ENCODE results near the gene RFX8. TPM values are rescaled to one million over a fixed set of nuclear protein-coding genes. Genes with fewer than 3 reads are reported as not detected.

The RFX8 gene
- total RNA-seq, 1 experiment from 2014 or later, result 0.77 TPM

DNA sequence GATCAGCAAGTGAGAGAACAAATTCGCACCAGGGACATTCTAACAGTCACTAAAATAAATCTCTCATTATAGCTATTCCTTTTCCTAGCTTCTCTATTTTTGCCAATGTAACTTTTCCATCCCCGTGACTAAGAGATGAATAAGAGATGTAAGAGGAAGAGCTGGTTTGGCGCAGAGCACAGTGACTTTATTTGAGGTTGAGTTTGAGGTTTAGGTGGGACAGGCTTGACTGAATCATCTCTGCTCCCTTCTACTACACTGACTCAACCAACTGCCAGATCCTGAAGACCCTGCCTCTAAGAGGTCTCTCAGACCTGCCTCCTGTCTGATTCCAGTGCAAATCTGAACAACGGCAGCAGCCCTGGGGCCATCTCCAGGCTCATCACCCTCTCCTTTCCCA, 28.0 kb downstream of the RFX8 start:
- TF ChIP-seq EZH2phosphoT487 (IDR thresholded peaks at IDR 0.05; ENCODE audit: borderline replicate concordance, low read length) (no peak), EZH2 (IDR thresholded peaks at IDR 0.05; ENCODE audit: low read length, unreplicated experiment) (no peak)
- TF ChIP-seq, protein P1, sequence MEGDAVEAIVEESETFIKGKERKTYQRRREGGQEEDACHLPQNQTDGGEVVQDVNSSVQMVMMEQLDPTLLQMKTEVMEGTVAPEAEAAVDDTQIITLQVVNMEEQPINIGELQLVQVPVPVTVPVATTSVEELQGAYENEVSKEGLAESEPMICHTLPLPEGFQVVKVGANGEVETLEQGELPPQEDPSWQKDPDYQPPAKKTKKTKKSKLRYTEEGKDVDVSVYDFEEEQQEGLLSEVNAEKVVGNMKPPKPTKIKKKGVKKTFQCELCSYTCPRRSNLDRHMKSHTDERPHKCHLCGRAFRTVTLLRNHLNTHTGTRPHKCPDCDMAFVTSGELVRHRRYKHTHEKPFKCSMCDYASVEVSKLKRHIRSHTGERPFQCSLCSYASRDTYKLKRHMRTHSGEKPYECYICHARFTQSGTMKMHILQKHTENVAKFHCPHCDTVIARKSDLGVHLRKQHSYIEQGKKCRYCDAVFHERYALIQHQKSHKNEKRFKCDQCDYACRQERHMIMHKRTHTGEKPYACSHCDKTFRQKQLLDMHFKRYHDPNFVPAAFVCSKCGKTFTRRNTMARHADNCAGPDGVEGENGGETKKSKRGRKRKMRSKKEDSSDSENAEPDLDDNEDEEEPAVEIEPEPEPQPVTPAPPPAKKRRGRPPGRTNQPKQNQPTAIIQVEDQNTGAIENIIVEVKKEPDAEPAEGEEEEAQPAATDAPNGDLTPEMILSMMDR (conservative IDR thresholded peaks at IDR 0.05; ENCODE audit: low read depth, low read length), result no peak
- CTCF ChIA-PET, result interaction anchor here (0.6 to 1.1 kb wide), 2 partner anchors 28 to 384 kb away, joined by 4 read pairs; no protein-coding TSS in a partner anchor
- intact Hi-C loops (cut with micrococcal nuclease), result loop anchor here (1.0 kb wide), 1 partner anchor 70 kb away; no protein-coding TSS in a partner anchor
- no peaks in the 10 kb centered on the region for H3K79me2 ChIP-seq (ENCODE audit: low read length)
- ATAC-seq, result peak; percentile 90
- POLR2A ChIA-PET (ENCODE audit: unreplicated experiment), result interaction anchor here (0.6 to 1.0 kb wide), 6 partner anchors 17 to 473 kb away, joined by 3 to 8 read pairs (median 4); no protein-coding TSS in a partner anchor
- DNase-seq, result peak; percentile 95
- no TSS peak for BruUV-seq (replicated peaks)
- H4K20me1 ChIP-seq (ENCODE audit: low read length), result no peaks in the 10 kb centered on the region
- no peaks in the 10 kb centered on the region for H3K9me3 ChIP-seq (ENCODE audit: low read length)
- peaks cover 49% of the 10 kb centered on the region for H3K4me1 ChIP-seq (ENCODE audit: insufficient read depth, low read length)
- peak overlapping the region; percentile 77 for H3K9ac ChIP-seq (ENCODE audit: low read length)
- peak overlapping the region; percentile 68 for H3K4me2 ChIP-seq (ENCODE audit: low read length)
- H3K36me3 ChIP-seq (ENCODE audit: low read depth, low read length), result 0 out of 2 replicates have a peak, but pooled peaks cover 5% of the 10 kb centered on the region
- peak overlapping the region; percentile 15; the same call in 1 of the 2 replicates for H3K4me3 ChIP-seq (ENCODE audit: low read length)
- no peaks in the 10 kb centered on the region for H3K9me2 ChIP-seq (replicated peaks; ENCODE audit: low read length)
- no peaks in the 10 kb centered on the region for H3K27me3 ChIP-seq (ENCODE audit: low read length)
- peaks cover 6% of the 10 kb centered on the region for H3F3A ChIP-seq (ENCODE audit: low read length, unreplicated experiment)
- 0 out of 2 replicates have a peak overlapping the region, but pooled peaks have one; percentile 38 for H2AFZ ChIP-seq (ENCODE audit: low read length)
- peak overlapping the region; percentile 99 for H3K27ac ChIP-seq (ENCODE audit: low read length)

DNA sequence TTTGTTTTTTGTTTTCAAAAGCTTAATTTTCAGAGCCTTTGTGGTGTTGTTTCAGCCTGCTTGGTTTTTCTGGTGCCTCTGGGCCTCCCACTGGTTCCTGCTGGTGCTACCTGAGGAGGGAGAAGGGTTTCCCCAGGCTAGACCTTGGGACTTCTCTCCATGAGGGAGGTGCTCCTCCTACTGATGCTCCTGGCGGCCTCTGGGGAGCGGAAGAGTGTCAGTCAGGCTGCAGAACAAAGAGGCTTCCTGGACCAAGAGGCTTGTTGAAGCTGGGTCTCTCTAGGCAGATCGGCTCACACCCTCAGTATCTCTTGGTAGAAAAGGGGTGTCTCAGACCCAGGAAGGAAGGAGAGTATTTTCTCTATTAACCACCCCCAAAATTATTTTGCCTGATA, 32.2 kb downstream of the RFX8 start:
- CTCF ChIA-PET, result no interaction called here
- no peak overlapping the region for H2AFZ ChIP-seq (ENCODE audit: low read length)
- H4K20me1 ChIP-seq (ENCODE audit: low read length), result no peaks in the 10 kb centered on the region
- peaks cover 47% of the 10 kb centered on the region for H3K4me1 ChIP-seq (ENCODE audit: insufficient read depth, low read length)
- H3K36me3 ChIP-seq (ENCODE audit: low read depth, low read length), result 0 out of 2 replicates have a peak, but pooled peaks cover 1% of the 10 kb centered on the region
- peak overlapping the region; percentile 23; the same call in 1 of the 2 replicates for H3K9ac ChIP-seq (ENCODE audit: low read length)
- no peaks in the 10 kb centered on the region for H3K79me2 ChIP-seq (ENCODE audit: low read length)
- TF ChIP-seq EZH2phosphoT487 (IDR thresholded peaks at IDR 0.05; ENCODE audit: borderline replicate concordance, low read length) (no peak), EZH2 (IDR thresholded peaks at IDR 0.05; ENCODE audit: low read length, unreplicated experiment) (no peak)
- TF ChIP-seq, protein P1 (conservative IDR thresholded peaks at IDR 0.05; ENCODE audit: low read depth, low read length), result no peak
- no TSS peak for BruUV-seq (replicated peaks)
- no peaks in the 10 kb centered on the region for H3K27me3 ChIP-seq (ENCODE audit: low read length)
- peak overlapping the region; percentile 58 for H3K27ac ChIP-seq (ENCODE audit: low read length)
- peak overlapping the region; percentile 2; the same call in 1 of the 2 replicates for H3K4me2 ChIP-seq (ENCODE audit: low read length)
- H3F3A ChIP-seq (ENCODE audit: low read length, unreplicated experiment), result peaks cover 4% of the 10 kb centered on the region
- no peak overlapping the region for H3K4me3 ChIP-seq (ENCODE audit: low read length)
- DNase-seq, result peak; percentile 12
- intact Hi-C loops (cut with micrococcal nuclease), result no loop called here
- H3K9me3 ChIP-seq (ENCODE audit: low read length), result no peaks in the 10 kb centered on the region
- no peaks in the 10 kb centered on the region for H3K9me2 ChIP-seq (replicated peaks; ENCODE audit: low read length)
- no peak for ATAC-seq
- POLR2A ChIA-PET (ENCODE audit: unreplicated experiment), result no interaction called here

DNA sequence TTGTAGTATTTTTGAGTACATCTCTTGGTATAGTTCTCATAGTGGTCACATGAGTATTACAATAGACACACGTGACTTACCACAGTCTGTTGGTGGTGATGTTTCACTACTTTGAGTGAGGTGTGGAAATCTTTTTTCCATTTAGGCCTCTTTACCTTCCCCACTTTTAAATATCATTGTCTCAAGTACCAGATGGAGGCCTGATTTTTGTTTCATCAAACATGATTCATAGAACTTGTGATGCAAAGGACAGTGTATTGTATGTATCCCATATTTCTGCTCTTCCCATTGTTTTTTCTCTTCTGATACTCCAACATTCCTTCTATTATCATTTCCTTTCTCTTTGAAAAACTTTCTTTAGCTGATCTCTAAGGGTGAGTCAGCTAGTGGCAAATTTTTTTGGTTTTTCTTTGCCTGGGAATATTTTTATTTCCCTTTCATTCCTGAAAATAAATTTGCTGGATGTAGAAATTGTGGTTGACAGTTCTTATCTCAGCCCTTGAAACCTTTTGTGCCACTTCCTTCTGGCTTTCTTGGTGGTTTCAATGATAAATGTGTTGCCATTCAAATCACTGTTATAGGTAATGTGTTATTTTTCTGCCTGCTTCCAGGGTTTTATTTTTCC, 32.8 kb downstream of the RFX8 start:
- H3K4me2 ChIP-seq (ENCODE audit: low read length), result peak overlapping the region; percentile 2; the same call in 1 of the 2 replicates
- peaks cover 3% of the 10 kb centered on the region for H3F3A ChIP-seq (ENCODE audit: low read length, unreplicated experiment)
- H3K4me1 ChIP-seq (ENCODE audit: insufficient read depth, low read length), result peaks cover 42% of the 10 kb centered on the region
- intact Hi-C loops (cut with micrococcal nuclease), result no loop called here
- POLR2A ChIA-PET (ENCODE audit: unreplicated experiment), result no interaction called here
- no peaks in the 10 kb centered on the region for H4K20me1 ChIP-seq (ENCODE audit: low read length)
- no peaks in the 10 kb centered on the region for H3K9me3 ChIP-seq (ENCODE audit: low read length)
- no peaks in the 10 kb centered on the region for H3K9me2 ChIP-seq (replicated peaks; ENCODE audit: low read length)
- CTCF ChIA-PET, result no interaction called here
- H2AFZ ChIP-seq (ENCODE audit: low read length), result peak overlapping the region; percentile 19; the same call in 1 of the 2 replicates
- no TSS peak for BruUV-seq (replicated peaks)
- no peaks in the 10 kb centered on the region for H3K36me3 ChIP-seq (ENCODE audit: low read depth, low read length)
- H3K79me2 ChIP-seq (ENCODE audit: low read length), result no peaks in the 10 kb centered on the region
- ATAC-seq (no peak), DNase-seq (peak; percentile 25)
- H3K9ac ChIP-seq (ENCODE audit: low read length), result peak overlapping the region; percentile 23; the same call in 1 of the 2 replicates
- no peaks in the 10 kb centered on the region for H3K27me3 ChIP-seq (ENCODE audit: low read length)
- no peak overlapping the region for H3K4me3 ChIP-seq (ENCODE audit: low read length)
- peak overlapping the region; percentile 58 for H3K27ac ChIP-seq (ENCODE audit: low read length)
- TF ChIP-seq EZH2 (IDR thresholded peaks at IDR 0.05; ENCODE audit: low read length, unreplicated experiment), result no peak
- TF ChIP-seq, protein P1 (conservative IDR thresholded peaks at IDR 0.05; ENCODE audit: low read depth, low read length), result no peak
- TF ChIP-seq EZH2phosphoT487 (IDR thresholded peaks at IDR 0.05; ENCODE audit: borderline replicate concordance, low read length), result no peak

All from PC-3 (cell line).